Dermis microvascular lymphatic vessel endothelial cell (primary cell): ENCODE measurements around the gene PYGO1. TPM values are rescaled to one million over a fixed set of nuclear protein-coding genes. Genes with fewer than 3 reads are reported as not detected.
"Not testable (repeated sequence)": the region's sequence is repeated elsewhere in the genome, so short reads cannot be mapped to it uniquely, and the experiment has no call there.

Source experiments
- DNase-seq, 2 donors: peaks; one replicate each; pipeline versions ENCODE4 v3.0.0 to v3.0.0-alpha.2; 2010; ENCODE audit warnings: low read depth in 2 of 2
- total RNA-seq: library from RNA; depleted of rRNA; stranded (reverse); fragments of >200 nt; gene quantifications from 2 replicates; pipeline ENCODE4 v1.2.1, GENCODE V29; 2014

PYGO1 gene
- total RNA-seq: 0.13 TPM in 2 replicates

- DNase-seq: peak in 1 of 2 donors; percentile 64
Measured at GRCh38 chr15:55588070-55588814, at the start of gene PYGO1. TSS of gene PYGO1 (minus strand) at chr15:55588345. CDS start at chr15:55587883, 462 bp downstream.

- no peak for DNase-seq
Measured at GRCh38 chr15:55637086-55637485, 48.9 kb upstream of the PYGO1 start.

- DNase-seq: no peak
Measured at GRCh38 chr15:55633731-55634130, 45.6 kb upstream of the PYGO1 start.

- no peak for DNase-seq
Measured at GRCh38 chr15:55632434-55632833, 44.3 kb upstream of the PYGO1 start.

GRCh38 chr15:55630858-55631257 lies 42.7 kb upstream of the PYGO1 start:
- DNase-seq: peak in 1 of 2 donors; percentile 39

- DNase-seq: no peak
Measured at GRCh38 chr15:55628369-55628730, 40.2 kb upstream of the PYGO1 start.

- DNase-seq: peak; percentile 9 to 80
Measured at GRCh38 chr15:55627730-55628368, 39.7 kb upstream of the PYGO1 start.

GRCh38 chr15:55619783-55620182 lies 31.6 kb upstream of the PYGO1 start:
- no peak for DNase-seq

- DNase-seq: no peak
Measured at GRCh38 chr15:55618387-55618786, 30.2 kb upstream of the PYGO1 start.

- no peak for DNase-seq
Measured at GRCh38 chr15:55615445-55615844, 27.3 kb upstream of the PYGO1 start.

GRCh38 chr15:55613727-55614126 lies 25.6 kb upstream of the PYGO1 start:
- DNase-seq: no peak

- no peak for DNase-seq
Measured at GRCh38 chr15:55606214-55606613, 18.1 kb upstream of the PYGO1 start.

- no peak for DNase-seq
Measured at GRCh38 chr15:55601374-55601773, 13.2 kb upstream of the PYGO1 start.

- no peak for DNase-seq
Measured at GRCh38 chr15:55599439-55599838, 11.3 kb upstream of the PYGO1 start.

GRCh38 chr15:55593019-55593418 lies 4.9 kb upstream of the PYGO1 start:
- not testable (repeated sequence) for DNase-seq

- DNase-seq: no peak
Measured at GRCh38 chr15:55590788-55591187, 2.6 kb upstream of the PYGO1 start.

GRCh38 chr15:55589287-55589686 lies 1.1 kb upstream of the PYGO1 start:
- no peak for DNase-seq

GRCh38 chr15:55588815-55589115 lies 620 bp upstream of the PYGO1 start:
- no peak for DNase-seq

GRCh38 chr15:55587321-55588069 lies 650 bp downstream of the PYGO1 start:
- DNase-seq: peak in 1 of 2 donors; percentile 31

- no peak for DNase-seq
Measured at GRCh38 chr15:55586808-55587207, 1.3 kb downstream of the PYGO1 start.

- DNase-seq: no peak
Measured at GRCh38 chr15:55576943-55577342, 11.2 kb downstream of the PYGO1 start.

- no peak for DNase-seq
Measured at GRCh38 chr15:55574096-55574495, 14.0 kb downstream of the PYGO1 start.

- DNase-seq: no peak
Measured at GRCh38 chr15:55573224-55573623, 14.9 kb downstream of the PYGO1 start.
